Endothelial cell of umbilical vein (primary cell): ENCODE results near the gene ANXA11. TPM values are rescaled to one million over a fixed set of nuclear protein-coding genes. Genes with fewer than 3 reads are reported as not detected.

Experiments
- BruUV-seq: library from RNA; stranded (reverse); fragments of 400-500 nt; replicated peaks from 2 replicates; lab custom pipeline; 2021; lab: Mats Ljungman, UMichigan
- CTCF ChIA-PET: fragments of 300-600, 350-600 bp; sonication (Branson Sonifier 250); formaldehyde crosslinking; loops from one replicate; lab custom pipeline; 2021; ENCODE audit warnings: antibody characterized with exemption, inconsistent platforms; lab: Charles Lee
- POLR2A ChIA-PET: fragments of 300-600, 350-600 bp; sonication (Branson Sonifier 250); formaldehyde crosslinking; loops from one replicate; lab custom pipeline; 2021; ENCODE audit warnings: antibody characterized with exemption, inconsistent platforms; lab: Charles Lee
- DNase-seq: peaks from one replicate; pipeline ENCODE4 v3.0.0-alpha.2; 2011; ENCODE audit warnings: low read depth, low spot score
- FAIRE-seq: peaks from 2 replicates; lab custom pipeline; 2011; peaks lifted over from hg19 to GRCh38; lab: Jason Lieb, UNC
- H2AFZ ChIP-seq: 2 replicates; pipeline ENCODE4 v1.6.0; 2012; ENCODE audit warnings: low read depth, low read length, control low read depth, inconsistent platforms
- H3K27ac ChIP-seq: 2 replicates; pipeline ENCODE4 v1.5.1; 2011; ENCODE audit warnings: low read depth, mild to moderate bottlenecking, control low read depth, low read length, moderate library complexity; ENCODE audit not compliant: insufficient read depth
- H3K27me3 ChIP-seq, 2 experiments: 2 replicates each; pipeline versions ENCODE4 v1.6.0 to v1.6.1; 2011; ENCODE audit warnings: low read length in 2 of 2, mixed read lengths in 1 of 2; ENCODE audit not compliant: control insufficient read depth in 2 of 2, insufficient read depth in 2 of 2
- H3K36me3 ChIP-seq, 2 experiments: 2 replicates in 1 of 2; 3 replicates in 1 of 2; pipeline ENCODE4 v1.5.1; 2011; ENCODE audit warnings: low read length in 2 of 2, mild to moderate bottlenecking in 1 of 2, moderate library complexity in 1 of 2; ENCODE audit not compliant: control insufficient read depth in 2 of 2, insufficient read depth in 2 of 2; ENCODE audit errors: extremely low read depth in 1 of 2
- H3K4me1 ChIP-seq: 3 replicates; pipeline ENCODE4 v1.5.1; 2011; ENCODE audit warnings: mild to moderate bottlenecking, low read length; ENCODE audit not compliant: control insufficient read depth, insufficient read depth; ENCODE audit errors: extremely low read depth
- H3K4me2 ChIP-seq: 2 replicates; pipeline ENCODE4 v1.6.1; 2011; ENCODE audit warnings: low read length, control low read depth, mixed read lengths; ENCODE audit not compliant: insufficient read depth
- H3K4me3 ChIP-seq, 3 experiments: fragments of 200-600 bp in 1 of 3; sonication (generic), shearing (Covaris generic) in 1 of 3; replicated peaks in 1 of 3; 2 replicates each; pipeline ENCODE4 v1.5.1; 2011 to 2016; ENCODE audit warnings: control low read depth in 3 of 3, low read length in 3 of 3, mild to moderate bottlenecking in 2 of 3, inconsistent platforms in 1 of 3, low read depth in 1 of 3, moderate library complexity in 1 of 3; ENCODE audit not compliant: insufficient read depth in 1 of 3
- H3K79me2 ChIP-seq: 2 replicates; pipeline ENCODE4 v1.6.0; 2012; ENCODE audit warnings: low read length, inconsistent platforms; ENCODE audit not compliant: control insufficient read depth, insufficient read depth
- H3K9ac ChIP-seq: replicated peaks from 2 replicates; pipeline ENCODE3; 2011; ENCODE audit warnings: low read length, control low read depth; ENCODE audit not compliant: insufficient read depth; ENCODE audit errors: extremely low read depth
- H3K9me1 ChIP-seq: replicated peaks from 3 replicates; pipeline ENCODE4 v1.6.0; 2011; ENCODE audit warnings: mild to moderate bottlenecking, low read length; ENCODE audit not compliant: control insufficient read depth, insufficient read depth; ENCODE audit errors: extremely low read depth
- H3K9me3 ChIP-seq: replicated peaks from 2 replicates; pipeline ENCODE4 v1.5.1; 2012; ENCODE audit warnings: low read length, inconsistent platforms; ENCODE audit not compliant: control insufficient read depth, insufficient read depth
- H4K20me1 ChIP-seq: replicated peaks from 2 replicates; pipeline ENCODE3; 2011; ENCODE audit warnings: mild to moderate bottlenecking, low read length; ENCODE audit not compliant: control insufficient read depth, insufficient read depth; ENCODE audit errors: extremely low read depth
- EZH2 ChIP-seq: IDR thresholded peaks from 2 replicates; pipeline ENCODE4 v1.6.1; 2012; ENCODE audit warnings: borderline replicate concordance, low read depth, mild to moderate bottlenecking, moderate library complexity, low read length, inconsistent platforms; ENCODE audit not compliant: severe bottlenecking
- FOS ChIP-seq: IDR thresholded peaks from 2 replicates; pipeline ENCODE4 v1.6.1; 2011; ENCODE audit warnings: mild to moderate bottlenecking, low read length, moderate library complexity, borderline replicate concordance; ENCODE audit not compliant: insufficient read depth
- JUN ChIP-seq: IDR thresholded peaks from 2 replicates; pipeline ENCODE4 v1.6.1; 2011; ENCODE audit warnings: borderline replicate concordance, low read depth; ENCODE audit not compliant: insufficient read length, insufficient read depth
- MYC ChIP-seq: IDR thresholded peaks from one replicate; pipeline ENCODE4 v1.6.1; 2011; ENCODE audit warnings: mild to moderate bottlenecking, low read depth, low read length
- POLR2AphosphoS5 ChIP-seq: IDR thresholded peaks from 2 replicates; pipeline ENCODE4 v1.6.1; 2012; ENCODE audit warnings: low read depth, mild to moderate bottlenecking, control low read depth, low read length, moderate library complexity; ENCODE audit not compliant: insufficient read depth
- dilution Hi-C: fragments of 300-500 bp; cut with MboI; formaldehyde crosslinking; loops from one replicate; pipeline ENCODE4 v1.15.0; 2019; ENCODE audit warnings: low sequenced_read_pairs; ENCODE audit not compliant: extremely low pct_ligation_motif_present
- intact Hi-C: fragments of 100-400 bp; cut with micrococcal nuclease; formaldehyde crosslinking; loops from one replicate; pipeline ENCODE4 v1.10.0; 2022
- polyA plus RNA-seq, 4 experiments: library from polyadenylated mRNA; depleted of rRNA in 3 of 4; stranded (reverse) in 3 of 4; unstranded in 1 of 4; fragments of >200 nt; gene quantifications; 2 replicates each; pipeline versions ENCODE4 v1.2.1 to v1.2.3, GENCODE V29; 2011 to 2012; ENCODE audit warnings: missing spikeins in 1 of 4
- total RNA-seq: library from RNA; stranded (reverse); gene quantifications from 2 replicates; pipeline ENCODE4 v1.2.3, GENCODE V29; 2021
- TF ChIP-seq, protein P1 (sequence below), 2 donors: IDR thresholded peaks; 1 replicate in 1 of 2; 2 replicates in 1 of 2; pipeline ENCODE4 v1.5.1; 2011; ENCODE audit warnings: low read length in 2 of 2, mild to moderate bottlenecking in 2 of 2, moderate library complexity in 2 of 2, control low read depth in 1 of 2, inconsistent platforms in 1 of 2, low read depth in 1 of 2; ENCODE audit not compliant: insufficient read depth in 1 of 2; ENCODE audit errors: extremely low read depth in 1 of 2

Gene ANXA11
- total and polyA plus RNA-seq, 2 donors (not counting 3 experiments of a cell fraction or from before 2014, with no cell fraction given): 59.2 to 143 TPM

DNA sequence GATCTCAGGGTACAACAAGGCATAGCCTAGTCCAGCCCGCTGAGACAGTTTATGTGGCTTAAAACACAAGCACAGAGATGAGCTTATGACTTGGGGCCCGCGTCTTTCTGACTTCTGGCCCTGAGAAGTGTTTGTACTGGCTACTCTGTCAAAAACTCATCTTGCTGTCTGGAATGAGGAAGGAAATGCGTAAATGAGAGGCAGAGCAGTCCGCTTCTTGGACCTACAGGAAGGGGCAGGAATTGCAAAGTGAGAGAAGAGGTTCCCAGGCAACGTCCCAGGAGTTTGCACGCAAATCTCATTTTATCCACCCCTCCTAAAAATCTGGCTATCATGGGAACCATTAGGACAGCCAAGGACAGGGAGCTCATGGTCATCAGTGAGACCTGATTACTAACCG lies 5.5 kb downstream of the ANXA11 start:
- ChIA-PET CTCF (interaction anchor here (0.9 to 4.5 kb wide), 10 partner anchors 8 to 179 kb away, joined by 3 to 20 read pairs (median 4); no protein-coding TSS in a partner anchor), POLR2A (interaction anchor here (0.6 to 1.0 kb wide), 2 partner anchors 41 to 666 kb away, joined by 4 to 6 read pairs; no protein-coding TSS in a partner anchor)
- peaks cover 88% of the 10 kb centered on the region for H3K79me2 ChIP-seq
- H3K9ac ChIP-seq: peak overlapping the region; percentile 74
- peak; percentile 53 for TF ChIP-seq POLR2AphosphoS5
- no peak for TF ChIP-seq MYC
- no peak for TF ChIP-seq EZH2
- TF ChIP-seq FOS: peak; percentile 25
- TF ChIP-seq, protein P1, sequence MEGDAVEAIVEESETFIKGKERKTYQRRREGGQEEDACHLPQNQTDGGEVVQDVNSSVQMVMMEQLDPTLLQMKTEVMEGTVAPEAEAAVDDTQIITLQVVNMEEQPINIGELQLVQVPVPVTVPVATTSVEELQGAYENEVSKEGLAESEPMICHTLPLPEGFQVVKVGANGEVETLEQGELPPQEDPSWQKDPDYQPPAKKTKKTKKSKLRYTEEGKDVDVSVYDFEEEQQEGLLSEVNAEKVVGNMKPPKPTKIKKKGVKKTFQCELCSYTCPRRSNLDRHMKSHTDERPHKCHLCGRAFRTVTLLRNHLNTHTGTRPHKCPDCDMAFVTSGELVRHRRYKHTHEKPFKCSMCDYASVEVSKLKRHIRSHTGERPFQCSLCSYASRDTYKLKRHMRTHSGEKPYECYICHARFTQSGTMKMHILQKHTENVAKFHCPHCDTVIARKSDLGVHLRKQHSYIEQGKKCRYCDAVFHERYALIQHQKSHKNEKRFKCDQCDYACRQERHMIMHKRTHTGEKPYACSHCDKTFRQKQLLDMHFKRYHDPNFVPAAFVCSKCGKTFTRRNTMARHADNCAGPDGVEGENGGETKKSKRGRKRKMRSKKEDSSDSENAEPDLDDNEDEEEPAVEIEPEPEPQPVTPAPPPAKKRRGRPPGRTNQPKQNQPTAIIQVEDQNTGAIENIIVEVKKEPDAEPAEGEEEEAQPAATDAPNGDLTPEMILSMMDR (IDR thresholded peaks at IDR 0.05; ENCODE audit: extremely low read depth in 1 of 2, insufficient read depth in 1 of 2, low read depth in 1 of 2, low read length in 2 of 2): peak in 1 of 2 donors; percentile 34
- TF ChIP-seq JUN: peak; percentile 8
- H2AFZ ChIP-seq: no peak overlapping the region
- no peaks in the 10 kb centered on the region for H3K9me3 ChIP-seq
- H4K20me1 ChIP-seq: no peaks in the 10 kb centered on the region
- dilution Hi-C loops: no loop called here
- FAIRE-seq (peak; percentile 100), DNase-seq (peak; percentile 92)
- H3K4me3 ChIP-seq: peak overlapping the region in 1 of 3 experiments; percentile 6
- peak overlapping the region; percentile 59 for H3K4me2 ChIP-seq
- no TSS peak for BruUV-seq
- no peaks in the 10 kb centered on the region for H3K27me3 ChIP-seq
- H3K36me3 ChIP-seq: no peaks in the 10 kb centered on the region
- peak overlapping the region; percentile 86 for H3K27ac ChIP-seq
- no peaks in the 10 kb centered on the region for H3K9me1 ChIP-seq
- peaks cover 49% of the 10 kb centered on the region for H3K4me1 ChIP-seq
- intact Hi-C loops: loop anchor here (1.0 to 5.0 kb wide), 3 partner anchors 15 to 212 kb away; no protein-coding TSS in a partner anchor
